Measurements from ENCODE around the gene DENND6B.

The DENND6B gene

DNA sequence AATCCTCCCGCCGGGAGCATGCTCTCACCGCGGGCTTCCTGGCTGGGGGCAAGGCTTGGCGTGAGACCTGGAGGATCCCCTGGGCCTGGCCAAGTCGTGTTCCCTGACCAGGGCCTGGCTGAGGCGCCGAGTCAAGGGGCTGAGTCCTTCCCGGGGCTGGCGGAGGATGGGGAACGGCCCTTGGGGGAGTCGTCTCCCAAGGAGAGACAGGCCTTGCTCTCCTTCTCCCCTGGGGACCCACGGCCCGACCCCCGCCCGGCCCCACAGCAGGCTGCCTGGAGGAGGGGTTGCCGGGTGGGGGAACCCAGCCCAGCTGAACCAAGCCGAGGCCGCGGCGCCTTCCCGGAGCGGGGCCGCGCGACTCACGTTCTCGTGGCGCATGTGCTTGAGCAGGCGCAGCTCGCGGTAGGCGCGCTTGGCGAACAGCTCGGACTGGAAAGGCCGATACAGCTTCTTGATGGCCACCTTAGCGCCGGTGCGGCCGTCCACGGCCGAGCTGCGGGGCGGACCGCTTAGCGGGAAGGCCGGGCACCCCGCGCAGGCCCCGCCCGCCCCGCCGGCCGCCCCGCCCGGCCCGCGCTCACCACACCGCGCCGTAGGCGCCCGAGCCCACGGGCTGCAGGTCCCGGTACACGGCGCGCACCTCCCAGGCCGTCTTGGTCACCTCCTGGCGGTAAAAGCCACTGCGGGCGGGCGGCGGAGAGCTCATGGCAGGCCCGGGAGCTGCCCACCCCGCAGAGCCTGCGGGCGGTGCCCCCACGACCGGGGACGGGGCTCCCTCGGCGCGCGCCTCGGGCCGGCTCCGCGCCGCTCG is 65.8 kb downstream of the DENND6B start:
- in situ Hi-C loops (cut with HindIII; ENCODE audit: low sequenced_read_pairs), result no loop called here

DNA sequence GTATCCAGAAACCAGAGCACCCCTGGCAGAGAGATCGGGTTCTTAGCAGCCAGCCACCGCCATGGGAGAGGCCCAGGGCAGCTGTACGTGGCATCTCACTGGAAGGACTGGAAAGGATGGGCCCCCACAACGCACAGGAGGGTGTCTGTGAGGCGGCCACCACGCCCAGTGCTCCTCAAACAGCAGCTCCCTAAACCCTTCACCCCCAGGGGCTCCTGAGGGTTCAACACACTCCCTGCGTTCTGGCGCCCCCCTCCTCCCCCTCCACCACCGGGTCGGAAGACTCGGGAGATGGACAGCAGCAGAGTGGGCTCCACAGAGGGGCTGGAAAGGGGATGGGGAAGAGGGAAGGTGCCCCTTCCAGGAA is 66.4 kb downstream of the DENND6B start:
- in situ Hi-C loops (cut with HindIII; ENCODE audit: low sequenced_read_pairs), result no loop called here

- in situ Hi-C loops (cut with HindIII; ENCODE audit: low sequenced_read_pairs), result no loop called here
Observed at GRCh38 chr22:50259302-50259701, 67.5 kb downstream of the DENND6B start.
